Panc1 (cell line): ENCODE results near the gene GALNT9. TPM values are rescaled to one million over a fixed set of nuclear protein-coding genes. Genes with fewer than 3 reads are reported as not detected.

Experiments
- ATAC-seq: fragments of 200-7000 bp; cut with Tn5 transposase; 2 replicates; pipeline ENCODE4 v1.9.1; 2020; ENCODE audit warnings: mild to moderate bottlenecking, moderate library complexity
- BruUV-seq: library from RNA; stranded (reverse); fragments of 400-500 nt; replicated peaks from 2 replicates; lab custom pipeline; 2021; lab: Mats Ljungman, UMichigan
- CTCF ChIA-PET: fragments of 300-600 bp; sonication (Branson Sonifier 250); formaldehyde crosslinking; loops from one replicate; lab custom pipeline; 2022; ENCODE audit warnings: antibody characterized with exemption; lab: Charles Lee
- POLR2A ChIA-PET: fragments of 300-600 bp; sonication (Branson Sonifier 250); formaldehyde crosslinking; loops from one replicate; lab custom pipeline; 2022; ENCODE audit warnings: antibody characterized with exemption; lab: Charles Lee
- DNase-seq: peaks from one replicate; pipeline ENCODE4 v3.0.0-alpha.2; 2010; ENCODE audit warnings: low read depth, low spot score
- H3K27ac ChIP-seq: 2 replicates; pipeline ENCODE4 v1.5.1; 2011; ENCODE audit warnings: mild to moderate bottlenecking, low read length, inconsistent platforms
- H3K27me3 ChIP-seq: fragments of 200-500 bp; sonication (Bioruptor generic); 2 replicates; pipeline ENCODE4 v1.6.0; 2014; ENCODE audit warnings: low read length, inconsistent platforms; ENCODE audit not compliant: control insufficient read depth, insufficient read depth
- H3K36me3 ChIP-seq: fragments of 200-500 bp; sonication (Bioruptor generic); 2 replicates; pipeline ENCODE4 v1.5.1; 2014; ENCODE audit warnings: inconsistent platforms, mild to moderate bottlenecking, low read length, moderate library complexity; ENCODE audit not compliant: control insufficient read depth, insufficient read depth
- H3K4me1 ChIP-seq: 2 replicates; pipeline ENCODE4 v1.5.1; 2011; ENCODE audit warnings: inconsistent platforms, mild to moderate bottlenecking, low read length, moderate library complexity; ENCODE audit not compliant: control insufficient read depth, insufficient read depth
- H3K4me3 ChIP-seq, 2 experiments: 2 replicates each; pipeline ENCODE4 v1.5.1; 2011 to 2012; ENCODE audit warnings: low read depth in 2 of 2, low read length in 2 of 2, mild to moderate bottlenecking in 2 of 2, inconsistent platforms in 1 of 2, moderate library complexity in 1 of 2
- H3K9me3 ChIP-seq: fragments of 200-500 bp; sonication (Bioruptor generic); 2 replicates; pipeline ENCODE4 v1.5.1; 2014; ENCODE audit warnings: low read depth, mild to moderate bottlenecking, inconsistent platforms, low read length, moderate library complexity; ENCODE audit not compliant: control insufficient read depth, insufficient read depth
- CTCF ChIP-seq: fragments of 450-650 bp; IDR thresholded peaks from 2 replicates; pipeline ENCODE4 v1.5.1; 2017; ENCODE audit warnings: mild to moderate bottlenecking
- POLR2AphosphoS5 ChIP-seq: IDR thresholded peaks from 2 replicates; pipeline ENCODE4 v1.6.1; 2012; ENCODE audit warnings: mild to moderate bottlenecking, low read depth, low read length, moderate library complexity
- REST ChIP-seq, 2 experiments: IDR thresholded peaks; 2 replicates each; pipeline ENCODE4 v1.6.1; 2011 to 2012; ENCODE audit warnings: low read depth in 2 of 2, control low read depth in 1 of 2, low read length in 1 of 2, mild to moderate bottlenecking in 1 of 2, moderate library complexity in 1 of 2; ENCODE audit not compliant: insufficient read depth in 1 of 2
- SIN3A ChIP-seq: IDR thresholded peaks from 2 replicates; pipeline ENCODE4 v1.6.1; 2012; ENCODE audit warnings: low read depth, mild to moderate bottlenecking, low read length, moderate library complexity, borderline replicate concordance; ENCODE audit not compliant: insufficient read depth
- TCF7L2 ChIP-seq: IDR thresholded peaks from 2 replicates; pipeline ENCODE4 v1.6.1; 2011; ENCODE audit warnings: mild to moderate bottlenecking, low read depth, low read length, inconsistent platforms
- in situ Hi-C: cut with HindIII; loops from 2 replicates; pipeline ENCODE4 v1.10.0; 2016; ENCODE audit warnings: low sequenced_read_pairs, low pct_unique_long_range_greater_than_20kb
- intact Hi-C: fragments of 100-400 bp; cut with micrococcal nuclease; formaldehyde crosslinking; loops from one replicate; pipeline ENCODE4 v1.10.0; 2022; ENCODE audit not compliant: unreplicated experiment
- total RNA-seq: library from RNA; stranded (reverse); gene quantifications from one replicate; pipeline ENCODE4 v1.2.1, GENCODE V29; 2021; ENCODE audit not compliant: unreplicated experiment

GALNT9 gene
- total RNA-seq, 1 experiment from 2014 or later, result 0.33 TPM

- Histone ChIP-seq H3K27me3 (peaks cover 4% of the 10 kb centered on the region; the same call in 1 of the 2 replicates), H3K4me1 (0 out of 2 replicates have a peak, but pooled peaks cover 2% of the 10 kb centered on the region), H3K9me3 (no peaks in the 10 kb centered on the region), H3K36me3 (no peaks in the 10 kb centered on the region), H3K27ac (no peak overlapping the region), H3K4me3 (no peak overlapping the region)
- DNase-seq, result no peak
- intact Hi-C loops (loop anchor here (10.0 kb wide), 1 partner anchor 65 kb away; no protein-coding TSS in a partner anchor), in situ Hi-C loops (no loop called here)
- ChIA-PET POLR2A (no interaction called here), CTCF (interaction anchor here (0.6 to 1.2 kb wide), 4 partner anchors 10 to 406 kb away, joined by 3 to 6 read pairs (median 4); no protein-coding TSS in a partner anchor)
- no peak for TF ChIP-seq TCF7L2
- no peak for TF ChIP-seq POLR2AphosphoS5
- no peak for TF ChIP-seq SIN3A
- TF ChIP-seq REST (IDR thresholded peaks at IDR 0.05; ENCODE audit: insufficient read depth in 1 of 2, low read depth in 2 of 2, low read length in 1 of 2), result no peak
- no peak; the same call in 1 of the 2 replicates for TF ChIP-seq CTCF
- BruUV-seq, result no TSS peak
- ATAC-seq, result no peak
These were observed 110.1 kb downstream of the GALNT9 start for GRCh38 chr12:132219323-132219722.

- Histone ChIP-seq H3K27ac (no peak overlapping the region), H3K4me1 (0 out of 2 replicates have a peak, but pooled peaks cover 2% of the 10 kb centered on the region), H3K36me3 (no peaks in the 10 kb centered on the region), H3K9me3 (no peaks in the 10 kb centered on the region), H3K4me3 (no peak overlapping the region), H3K27me3 (peaks cover 4% of the 10 kb centered on the region; the same call in 1 of the 2 replicates)
- no TSS peak for BruUV-seq
- intact Hi-C loops (loop anchor here (10.0 kb wide), 1 partner anchor 64 kb away; no protein-coding TSS in a partner anchor), in situ Hi-C loops (no loop called here)
- CTCF ChIA-PET, result interaction anchor here (0.6 to 1.2 kb wide), 4 partner anchors 9 to 406 kb away, joined by 3 to 6 read pairs (median 4); no protein-coding TSS in a partner anchor
- POLR2A ChIA-PET, result no interaction called here
- TF ChIP-seq REST (IDR thresholded peaks at IDR 0.05; ENCODE audit: insufficient read depth in 1 of 2, low read depth in 2 of 2, low read length in 1 of 2) (no peak), TCF7L2 (no peak), SIN3A (no peak), CTCF (peak; percentile 77)
- peak; percentile 68 for ATAC-seq
- no peak for DNase-seq
These were observed 110.5 kb downstream of the GALNT9 start for GRCh38 chr12:132218915-132219314.
